ENCODE data around the gene HCFC1R1. TPM values are rescaled to one million over a fixed set of nuclear protein-coding genes. Genes with fewer than 3 reads are reported as not detected.
A peak's percentile ranks its signal among the peaks of the same experiment; 100 is the strongest.

HCFC1R1 gene
- total and polyA plus RNA-seq, 5 donors from 2014 or later, result 12.9 to 20.7 (median 18.2) TPM

- Histone ChIP-seq H3K9me3 (ENCODE audit: control insufficient read depth in 2 of 2, low read length in 2 of 2) (no peaks in the 10 kb centered on the region), H3K27me3 (ENCODE audit: control insufficient read depth, insufficient read depth, low read length) (no peaks in the 10 kb centered on the region), H3K4me3 (ENCODE audit: low read depth, low read length) (peak within 1 kb of the TSS; percentile 59), H3K27ac (ENCODE audit: insufficient read depth, low read length, poor library complexity, severe bottlenecking) (peak within 1 kb of the TSS; percentile 91), H3K4me1 (ENCODE audit: control insufficient read depth, insufficient read depth, low read length, poor library complexity, severe bottlenecking) (peaks cover 52% of the 10 kb centered on the region), H3K36me3 (ENCODE audit: control insufficient read depth, insufficient read depth, low read length) (no peaks in the 10 kb centered on the region)
- no peaks in the 10 kb centered on the region for H3K9me3 Mint-ChIP-seq
- H3K4me3 Mint-ChIP-seq, result peak within 1 kb of the TSS; percentile 88 to 98 (median 90)
- peaks cover 4% of the 10 kb centered on the region for H3K36me3 Mint-ChIP-seq
- H3K4me1 Mint-ChIP-seq, result peaks cover 4 to 57% (median 26%) of the 10 kb centered on the region in 4 donors
- H3K27ac Mint-ChIP-seq, result peak within 1 kb of the TSS; percentile 66 to 80 (median 71)
- peaks cover 15% of the 10 kb centered on the region for H3K27me3 Mint-ChIP-seq
- ATAC-seq (ENCODE audit: low read depth in 2 of 2) (peak; percentile 7 to 12), DNase-seq (peak; percentile 51 to 82 (median 63))
Measured at GRCh38 chr16:3020247-3020603, 3.5 kb downstream of the HCFC1R1 start, which contains the start of gene TNFRSF12A. TNFRSF12A (plus strand) TSS chr16:3020368; CDS start chr16:3020398, 30 bp downstream.

- Histone ChIP-seq H3K9me3 (ENCODE audit: control insufficient read depth in 2 of 2, low read length in 2 of 2) (no peaks in the 10 kb centered on the region), H3K27ac (ENCODE audit: insufficient read depth, low read length, poor library complexity, severe bottlenecking) (no peak overlapping the region), H3K4me3 (ENCODE audit: low read depth, low read length) (peak overlapping the region; percentile 48), H3K36me3 (ENCODE audit: control insufficient read depth, insufficient read depth, low read length) (no peaks in the 10 kb centered on the region), H3K27me3 (ENCODE audit: control insufficient read depth, insufficient read depth, low read length) (no peaks in the 10 kb centered on the region), H3K4me1 (ENCODE audit: control insufficient read depth, insufficient read depth, low read length, poor library complexity, severe bottlenecking) (peaks cover 52% of the 10 kb centered on the region)
- H3K4me1 Mint-ChIP-seq, result peaks cover 4 to 57% (median 25%) of the 10 kb centered on the region in 4 donors
- H3K9me3 Mint-ChIP-seq, result no peaks in the 10 kb centered on the region
- H3K36me3 Mint-ChIP-seq, result peaks cover 4% of the 10 kb centered on the region
- H3K27me3 Mint-ChIP-seq, result peaks cover 19% of the 10 kb centered on the region
- ATAC-seq (ENCODE audit: low read depth in 2 of 2), result no peak
- no peak for DNase-seq
- H3K4me3 Mint-ChIP-seq, result peak overlapping the region; percentile 81 to 94 (median 88)
- peak overlapping the region in 1 of 3 donors; percentile 66 for H3K27ac Mint-ChIP-seq
Measured at GRCh38 chr16:3019594-3020246, 4.0 kb downstream of the HCFC1R1 start.

GRCh38 chr16:3017794-3018506, 5.8 kb downstream of the HCFC1R1 start, which contains the start of gene CLDN6:
CLDN6 (minus strand) TSS chr16:3018183; CDS start chr16:3016021, 2,162 bp downstream.
- Histone ChIP-seq H3K27ac (ENCODE audit: insufficient read depth, low read length, poor library complexity, severe bottlenecking) (no peak within 1 kb of the TSS), H3K4me1 (ENCODE audit: control insufficient read depth, insufficient read depth, low read length, poor library complexity, severe bottlenecking) (peaks cover 39% of the 10 kb centered on the region), H3K4me3 (ENCODE audit: low read depth, low read length) (no peak within 1 kb of the TSS), H3K36me3 (ENCODE audit: control insufficient read depth, insufficient read depth, low read length) (no peaks in the 10 kb centered on the region), H3K9me3 (ENCODE audit: control insufficient read depth in 2 of 2, low read length in 2 of 2) (no peaks in the 10 kb centered on the region), H3K27me3 (ENCODE audit: control insufficient read depth, insufficient read depth, low read length) (no peaks in the 10 kb centered on the region)
- H3K9me3 Mint-ChIP-seq, result no peaks in the 10 kb centered on the region
- peak within 1 kb of the TSS in 3 of 4 donors; percentile 22 to 86 (median 29) for H3K4me3 Mint-ChIP-seq
- H3K36me3 Mint-ChIP-seq, result no peaks in the 10 kb centered on the region
- H3K4me1 Mint-ChIP-seq, result peaks cover 0 to 41% (median 18%) of the 10 kb centered on the region in 4 donors
- no peak for DNase-seq
- no peak within 1 kb of the TSS for H3K27ac Mint-ChIP-seq
- peaks cover 20% of the 10 kb centered on the region for H3K27me3 Mint-ChIP-seq
- no peak for ATAC-seq (ENCODE audit: low read depth in 2 of 2)

GRCh38 chr16:3017344-3017743, 6.4 kb downstream of the HCFC1R1 start:
- Histone ChIP-seq H3K36me3 (ENCODE audit: control insufficient read depth, insufficient read depth, low read length) (no peaks in the 10 kb centered on the region), H3K4me3 (ENCODE audit: low read depth, low read length) (no peak overlapping the region), H3K27ac (ENCODE audit: insufficient read depth, low read length, poor library complexity, severe bottlenecking) (no peak overlapping the region), H3K4me1 (ENCODE audit: control insufficient read depth, insufficient read depth, low read length, poor library complexity, severe bottlenecking) (peaks cover 33% of the 10 kb centered on the region), H3K9me3 (ENCODE audit: control insufficient read depth in 2 of 2, low read length in 2 of 2) (no peaks in the 10 kb centered on the region), H3K27me3 (ENCODE audit: control insufficient read depth, insufficient read depth, low read length) (no peaks in the 10 kb centered on the region)
- peak overlapping the region in 1 of 4 donors; percentile 29 for H3K4me3 Mint-ChIP-seq
- no peak for ATAC-seq (ENCODE audit: low read depth in 2 of 2)
- no peak overlapping the region for H3K27ac Mint-ChIP-seq
- no peaks in the 10 kb centered on the region for H3K9me3 Mint-ChIP-seq
- H3K4me1 Mint-ChIP-seq, result peaks cover 0 to 35% (median 14%) of the 10 kb centered on the region in 4 donors
- H3K27me3 Mint-ChIP-seq, result peaks cover 21% of the 10 kb centered on the region
- no peaks in the 10 kb centered on the region for H3K36me3 Mint-ChIP-seq
- no peak for DNase-seq

- Histone ChIP-seq H3K4me1 (ENCODE audit: control insufficient read depth, insufficient read depth, low read length, poor library complexity, severe bottlenecking) (peaks cover 19% of the 10 kb centered on the region), H3K4me3 (ENCODE audit: low read depth, low read length) (no peak overlapping the region), H3K36me3 (ENCODE audit: control insufficient read depth, insufficient read depth, low read length) (no peaks in the 10 kb centered on the region), H3K9me3 (ENCODE audit: control insufficient read depth in 2 of 2, low read length in 2 of 2) (no peaks in the 10 kb centered on the region), H3K27me3 (ENCODE audit: control insufficient read depth, insufficient read depth, low read length) (no peaks in the 10 kb centered on the region), H3K27ac (ENCODE audit: insufficient read depth, low read length, poor library complexity, severe bottlenecking) (no peak overlapping the region)
- Mint-ChIP-seq H3K27me3 (peaks cover 26% of the 10 kb centered on the region), H3K36me3 (no peaks in the 10 kb centered on the region), H3K9me3 (no peaks in the 10 kb centered on the region), H3K4me1 (peaks cover 0 to 23% (median 4%) of the 10 kb centered on the region in 4 donors), H3K27ac (no peak overlapping the region), H3K4me3 (peak overlapping the region in 1 of 4 donors; percentile 82)
- ATAC-seq (ENCODE audit: low read depth in 2 of 2) (no peak), DNase-seq (no peak)
Measured at GRCh38 chr16:3015865-3016521, 7.7 kb downstream of the HCFC1R1 start.

GRCh38 chr16:3014971-3015370, 8.8 kb downstream of the HCFC1R1 start:
- peaks cover 26% of the 10 kb centered on the region for H3K27me3 Mint-ChIP-seq
- H3K36me3 Mint-ChIP-seq, result no peaks in the 10 kb centered on the region
- DNase-seq (no peak), ATAC-seq (ENCODE audit: low read depth in 2 of 2) (no peak)
- peaks cover 0 to 17% (median 3%) of the 10 kb centered on the region in 4 donors for H3K4me1 Mint-ChIP-seq
- Histone ChIP-seq H3K4me3 (ENCODE audit: low read depth, low read length) (no peak overlapping the region), H3K4me1 (ENCODE audit: control insufficient read depth, insufficient read depth, low read length, poor library complexity, severe bottlenecking) (peaks cover 12% of the 10 kb centered on the region), H3K9me3 (ENCODE audit: control insufficient read depth in 2 of 2, low read length in 2 of 2) (no peaks in the 10 kb centered on the region), H3K36me3 (ENCODE audit: control insufficient read depth, insufficient read depth, low read length) (no peaks in the 10 kb centered on the region), H3K27me3 (ENCODE audit: control insufficient read depth, insufficient read depth, low read length) (no peaks in the 10 kb centered on the region), H3K27ac (ENCODE audit: insufficient read depth, low read length, poor library complexity, severe bottlenecking) (no peak overlapping the region)
- H3K4me3 Mint-ChIP-seq, result no peak overlapping the region
- H3K27ac Mint-ChIP-seq, result no peak overlapping the region
- H3K9me3 Mint-ChIP-seq, result no peaks in the 10 kb centered on the region

GRCh38 chr16:3013998-3014690, 9.6 kb downstream of the HCFC1R1 start:
- H3K36me3 ChIP-seq (ENCODE audit: control insufficient read depth, insufficient read depth, low read length), result no peaks in the 10 kb centered on the region
- peaks cover 0 to 11% (median under 1%) of the 10 kb centered on the region in 4 donors for H3K4me1 Mint-ChIP-seq
- ATAC-seq (ENCODE audit: low read depth in 2 of 2) (no peak), DNase-seq (no peak)
- no peaks in the 10 kb centered on the region for H3K9me3 Mint-ChIP-seq
- peak overlapping the region in 1 of 4 donors; percentile 46 for H3K4me3 Mint-ChIP-seq
- no peaks in the 10 kb centered on the region for H3K9me3 ChIP-seq (ENCODE audit: control insufficient read depth in 2 of 2, low read length in 2 of 2)
- no peak overlapping the region for H3K27ac ChIP-seq (ENCODE audit: insufficient read depth, low read length, poor library complexity, severe bottlenecking)
- H3K4me1 ChIP-seq (ENCODE audit: control insufficient read depth, insufficient read depth, low read length, poor library complexity, severe bottlenecking), result peaks cover 5% of the 10 kb centered on the region
- H3K4me3 ChIP-seq (ENCODE audit: low read depth, low read length), result no peak overlapping the region
- no peak overlapping the region for H3K27ac Mint-ChIP-seq
- H3K27me3 ChIP-seq (ENCODE audit: control insufficient read depth, insufficient read depth, low read length), result no peaks in the 10 kb centered on the region
- H3K36me3 Mint-ChIP-seq, result no peaks in the 10 kb centered on the region
- peaks cover 26% of the 10 kb centered on the region for H3K27me3 Mint-ChIP-seq
